ENCODE measurements around the gene B3GALT5. TPM values are rescaled to one million over a fixed set of nuclear protein-coding genes. Genes with fewer than 3 reads are reported as not detected.

The B3GALT5 gene
- total and polyA plus RNA-seq, 12 donors: 0.07 to 0.60 (median 0.25) TPM; not detected in 2

GRCh38 chr21:39669976-39670661 lies 57.4 kb downstream of the B3GALT5 start:
- H3K36me3 ChIP-seq (replicated peaks in 1 of 2): no peaks in the 10 kb centered on the region
- no peak overlapping the region for H3K4me3 ChIP-seq
- intact Hi-C loops (cut with DNase I): no loop called here
- H3K27me3 ChIP-seq: no peaks in the 10 kb centered on the region
- 58 to 66% (median 61%) methylated on average over 8 of the region's 8 CpGs for WGBS, 4 donors
- TF ChIP-seq POLR2A (IDR thresholded peaks at IDR 0.05): no peak
- no peak for TF ChIP-seq CTCF (IDR thresholded peaks at IDR 0.05)
- no peaks in the 10 kb centered on the region for H3K4me1 ChIP-seq (replicated peaks in 1 of 2)
- no peak for DNase-seq
- no peaks in the 10 kb centered on the region for H3K9me3 ChIP-seq (replicated peaks in 1 of 3)
- no peak overlapping the region for H3K27ac ChIP-seq

GRCh38 chr21:39670701-39671100 lies 58.0 kb downstream of the B3GALT5 start:
- Histone ChIP-seq H3K4me3 (no peak overlapping the region), H3K36me3 (replicated peaks in 1 of 2) (no peaks in the 10 kb centered on the region), H3K9me3 (replicated peaks in 1 of 3) (no peaks in the 10 kb centered on the region), H3K27ac (no peak overlapping the region), H3K27me3 (no peaks in the 10 kb centered on the region), H3K4me1 (replicated peaks in 1 of 2) (no peaks in the 10 kb centered on the region)
- no peak for DNase-seq
- TF ChIP-seq POLR2A (IDR thresholded peaks at IDR 0.05): no peak
- TF ChIP-seq CTCF (IDR thresholded peaks at IDR 0.05): no peak
- 69 to 85% (median 75%) methylated on average over 2 of the region's 2 CpGs for WGBS, 4 donors
- intact Hi-C loops (cut with DNase I): no loop called here

GRCh38 chr21:39671986-39672385 lies 59.2 kb downstream of the B3GALT5 start:
- TF ChIP-seq POLR2A (IDR thresholded peaks at IDR 0.05) (no peak), CTCF (IDR thresholded peaks at IDR 0.05) (no peak)
- H3K36me3 ChIP-seq (replicated peaks in 1 of 2): no peaks in the 10 kb centered on the region
- H3K4me1 ChIP-seq (replicated peaks in 1 of 2): no peaks in the 10 kb centered on the region
- intact Hi-C loops (cut with DNase I): no loop called here
- no peak for DNase-seq
- H3K4me3 ChIP-seq: no peak overlapping the region
- no peaks in the 10 kb centered on the region for H3K9me3 ChIP-seq (replicated peaks in 1 of 3)
- 83 to 89% (median 87%) methylated on average over 8 of the region's 8 CpGs for WGBS, 4 donors
- H3K27ac ChIP-seq: no peak overlapping the region
- no peaks in the 10 kb centered on the region for H3K27me3 ChIP-seq

- 82 to 89% (median 86%) methylated on average over 7 to 9 of the region's 9 CpGs for WGBS, 4 donors
These were observed 60.4 kb downstream of the B3GALT5 start for GRCh38 chr21:39673163-39673562.

More at GRCh38 chr21:39673163-39673562, 60.4 kb downstream of the B3GALT5 start:
- Histone ChIP-seq H3K36me3 (replicated peaks in 1 of 2) (no peaks in the 10 kb centered on the region), H3K4me3 (no peak overlapping the region), H3K4me1 (replicated peaks in 1 of 2) (no peaks in the 10 kb centered on the region), H3K9me3 (replicated peaks in 1 of 3) (no peaks in the 10 kb centered on the region), H3K27ac (no peak overlapping the region), H3K27me3 (no peaks in the 10 kb centered on the region)
- DNase-seq: no peak
- intact Hi-C loops (cut with DNase I): no loop called here
- no peak for TF ChIP-seq POLR2A (IDR thresholded peaks at IDR 0.05)
- TF ChIP-seq CTCF (IDR thresholded peaks at IDR 0.05): no peak

All from adrenal gland (tissue), 12 donors.